ENCODE results near the gene ST14.

DNA sequence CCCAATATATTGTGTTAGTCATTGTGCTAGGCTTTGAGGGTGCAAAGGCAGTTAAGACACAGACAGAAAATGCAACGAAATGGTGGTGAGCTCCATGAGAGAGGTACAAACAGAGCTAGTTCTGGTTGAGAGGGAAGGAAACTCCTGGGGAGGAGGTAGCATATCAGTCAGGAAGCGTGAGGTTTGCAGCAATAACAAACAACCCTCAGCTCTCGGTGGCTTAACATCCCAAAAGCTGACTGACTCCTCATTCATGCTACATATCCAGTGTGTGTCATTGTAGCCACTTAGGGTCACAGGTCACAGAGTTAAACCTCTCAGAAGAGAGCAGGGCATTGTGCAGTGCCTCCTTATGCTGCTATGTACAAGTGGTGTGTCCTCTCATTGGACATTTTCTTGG, 1.7 kb upstream of the ST14 start:
- no peak for TF ChIP-seq CTCF (IDR thresholded peaks at IDR 0.05)
- no peak for TF ChIP-seq FOXJ3 (CRISPR knock-in tag; IDR thresholded peaks at IDR 0.05; ENCODE audit: borderline replicate concordance)
- TF ChIP-seq TEAD4 (CRISPR knock-in tag; IDR thresholded peaks at IDR 0.05), result no peak
- no peak for TF ChIP-seq TEAD1 (CRISPR knock-in tag; IDR thresholded peaks at IDR 0.05)
- TF ChIP-seq SMAD4 (CRISPR knock-in tag; IDR thresholded peaks at IDR 0.05), result no peak
